Cerebellar cortex (tissue), 1 donor: ENCODE results near the gene TYW1.
"Not testable (repeated sequence)": the region's sequence is repeated elsewhere in the genome, so short reads cannot be mapped to it uniquely, and the experiment has no call there.

Experiments
- DNase-seq: peaks from one replicate; pipeline ENCODE4 v3.0.0-alpha.2; 2015; ENCODE audit warnings: low spot score

Gene TYW1

DNA sequence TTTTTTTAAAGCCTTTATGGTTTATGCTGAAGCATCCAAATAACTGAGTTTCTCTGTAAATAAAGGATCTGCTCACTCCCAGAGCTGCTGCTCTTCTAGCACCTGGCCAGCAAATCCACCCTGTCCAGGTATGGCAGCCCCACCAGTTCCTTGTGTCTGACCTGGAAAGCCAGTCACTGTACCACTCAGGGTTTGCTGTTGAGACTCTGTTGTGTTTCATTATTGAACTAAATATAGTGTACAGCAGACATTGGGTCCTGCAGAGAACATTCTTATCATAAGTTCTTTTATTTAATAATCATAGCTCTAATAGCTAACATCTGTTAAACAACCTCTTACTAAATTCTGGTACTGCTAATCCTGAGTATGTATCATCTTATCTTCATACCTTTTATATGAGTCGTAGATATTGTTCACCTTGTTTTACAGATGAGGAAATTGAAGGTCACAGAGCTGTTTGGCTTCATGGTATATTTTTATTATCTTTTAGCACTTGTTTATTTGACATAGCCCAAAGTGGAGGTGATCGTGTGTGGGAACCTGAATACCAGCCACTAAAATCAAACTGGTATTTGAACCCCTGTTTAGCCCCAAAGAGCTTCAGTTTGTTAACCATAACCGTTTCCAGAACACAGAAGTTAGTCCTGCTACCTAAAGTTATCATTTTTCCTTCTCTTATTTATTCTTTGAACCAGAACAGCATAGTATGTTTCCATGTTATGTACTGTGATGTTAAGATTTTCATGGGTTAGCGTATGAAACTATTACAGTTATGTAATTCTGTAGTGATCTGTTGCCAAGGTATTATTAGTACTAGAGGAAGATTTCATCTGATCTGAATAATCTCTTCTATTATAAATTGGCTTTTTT is 139.2 kb downstream of the TYW1 start:
- not testable (repeated sequence) for DNase-seq

DNA sequence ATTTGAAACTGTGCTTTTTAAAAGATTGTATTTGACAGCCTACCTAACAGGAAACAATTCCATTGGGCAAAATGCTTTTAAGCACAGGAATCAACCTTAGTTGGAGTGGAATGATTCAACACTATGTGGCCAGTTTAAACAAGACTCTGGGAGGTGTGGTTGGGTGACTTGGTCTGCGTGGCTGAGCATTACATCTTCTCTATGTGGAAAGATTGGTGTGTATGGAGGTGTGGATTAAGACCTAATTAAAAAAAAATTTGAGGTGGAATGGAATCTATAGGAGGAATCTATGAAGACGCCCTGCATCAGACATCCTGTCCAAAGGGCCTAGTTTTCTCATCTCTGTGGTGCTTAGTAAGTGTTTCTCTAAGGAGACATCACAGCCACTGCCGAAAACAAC is 140.9 kb downstream of the TYW1 start:
- not testable (repeated sequence) for DNase-seq

DNA sequence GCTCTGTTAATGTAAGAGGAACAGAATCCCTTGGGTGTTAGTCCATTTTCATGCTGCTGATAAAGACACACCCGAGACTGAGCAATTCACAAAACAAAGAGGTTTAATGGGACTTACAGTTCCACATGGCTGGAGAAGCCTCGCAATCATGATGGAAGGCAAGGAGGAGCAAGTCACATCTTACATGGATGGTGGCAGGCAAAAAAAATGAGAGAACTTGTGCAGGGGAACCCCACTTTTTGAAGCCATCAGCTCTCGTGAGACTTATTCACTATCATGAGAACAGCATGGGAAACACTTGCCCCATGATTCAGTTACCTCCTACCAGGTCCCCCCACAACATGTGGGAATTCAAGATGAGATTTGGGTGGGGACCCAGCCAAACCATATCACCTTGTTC is 143.2 kb downstream of the TYW1 start:
- not testable (repeated sequence) for DNase-seq

DNA sequence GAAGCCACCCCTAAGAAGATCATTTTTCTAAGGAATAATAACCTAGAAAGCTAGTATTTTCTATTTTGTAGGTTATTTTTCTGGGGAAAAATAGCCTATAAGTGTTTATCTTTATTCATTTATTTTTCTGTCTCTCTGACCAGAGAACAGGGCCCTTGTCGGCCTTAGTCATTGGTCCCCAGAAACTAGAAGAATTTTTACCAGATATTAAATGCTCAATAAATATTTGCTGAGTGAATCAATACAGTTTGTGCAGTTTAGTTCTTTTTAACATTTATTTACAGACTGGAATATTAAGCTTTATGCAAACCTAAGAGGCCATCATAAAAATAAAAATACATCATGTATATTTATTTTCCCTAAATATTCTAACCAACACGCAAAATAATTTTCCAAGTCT is 144.4 kb downstream of the TYW1 start:
- DNase-seq, result not testable (repeated sequence)

DNA sequence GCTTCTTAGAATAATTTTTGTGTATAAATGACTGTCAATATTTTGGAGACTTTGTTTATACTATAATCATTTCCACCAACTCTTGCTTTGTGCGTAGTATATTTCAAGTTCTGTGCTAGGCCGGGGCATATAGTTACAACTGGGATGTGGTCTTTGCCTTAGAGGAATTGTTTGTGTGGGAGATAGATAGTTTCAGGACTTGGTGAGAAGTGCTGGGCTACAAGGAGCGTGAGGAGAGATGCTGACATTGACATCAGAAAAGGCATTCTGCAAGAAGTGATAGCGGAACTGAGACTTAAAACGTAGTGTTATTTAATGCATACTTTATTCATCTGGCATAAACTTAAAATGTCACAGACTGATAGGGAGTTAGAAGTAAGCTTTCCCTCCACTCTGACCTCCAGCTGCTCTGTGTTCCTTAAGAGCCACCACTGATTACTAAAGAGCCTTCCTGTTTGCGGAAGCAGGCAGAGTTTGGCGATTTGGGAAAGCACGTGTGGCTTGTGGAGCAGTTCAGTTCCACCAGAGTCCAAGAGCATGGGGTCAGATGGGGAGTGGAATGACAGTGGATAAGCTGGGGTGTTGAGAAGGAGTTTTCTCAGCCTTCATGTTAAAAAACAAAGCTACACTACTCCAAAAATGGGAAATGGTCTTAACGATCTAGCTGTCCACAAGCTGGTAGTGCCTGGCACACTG is 146.6 kb downstream of the TYW1 start:
- DNase-seq, result not testable (repeated sequence)

DNA sequence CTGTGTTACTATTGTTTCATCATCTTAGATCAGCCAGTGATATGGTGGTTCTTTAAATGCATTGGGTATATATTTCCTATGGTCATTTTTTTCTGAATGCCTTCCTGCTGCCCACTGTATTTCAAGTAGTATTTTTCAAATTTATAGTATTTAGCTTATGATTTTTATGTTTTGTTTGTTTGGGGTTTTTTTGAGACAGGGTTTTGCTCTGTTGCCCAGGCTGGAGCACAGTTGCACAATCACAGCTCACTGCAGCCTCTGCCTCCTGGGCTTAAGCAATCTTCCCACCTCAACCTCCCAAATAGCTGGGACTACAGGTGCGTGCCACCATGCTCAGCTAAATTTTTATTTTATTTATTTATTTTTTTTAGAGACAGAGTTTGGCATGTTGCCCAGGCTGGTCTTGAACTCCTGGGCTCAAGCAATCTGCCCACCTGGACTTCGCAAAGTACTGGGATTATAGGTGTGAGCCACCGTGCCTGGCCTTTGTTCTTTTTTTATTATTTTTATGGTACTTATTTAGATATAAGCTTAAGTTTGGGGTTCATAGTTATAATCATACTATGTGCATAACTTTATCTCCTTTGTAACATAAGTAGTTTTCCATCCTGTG is 149.1 kb downstream of the TYW1 start:
- DNase-seq, result not testable (repeated sequence)

DNA sequence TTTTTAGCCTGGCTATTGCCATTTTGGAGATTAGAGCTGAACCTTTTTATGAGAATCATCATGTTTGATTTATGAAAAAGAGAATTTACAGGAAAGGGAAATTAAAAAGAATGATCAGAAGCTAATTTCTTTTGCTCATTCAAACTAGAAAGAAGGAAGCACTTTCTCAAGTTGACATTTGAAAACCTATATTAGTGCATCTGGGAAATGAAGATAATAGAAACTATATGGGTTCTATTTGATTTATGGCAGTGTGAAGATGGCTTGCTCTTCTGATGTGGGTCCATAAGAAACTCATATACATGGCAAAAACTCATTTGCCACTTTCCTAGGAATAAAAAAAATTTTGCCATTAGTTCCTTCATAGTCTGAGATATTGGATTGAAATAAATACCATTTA is 152.5 kb downstream of the TYW1 start:
- DNase-seq, result not testable (repeated sequence)

DNA sequence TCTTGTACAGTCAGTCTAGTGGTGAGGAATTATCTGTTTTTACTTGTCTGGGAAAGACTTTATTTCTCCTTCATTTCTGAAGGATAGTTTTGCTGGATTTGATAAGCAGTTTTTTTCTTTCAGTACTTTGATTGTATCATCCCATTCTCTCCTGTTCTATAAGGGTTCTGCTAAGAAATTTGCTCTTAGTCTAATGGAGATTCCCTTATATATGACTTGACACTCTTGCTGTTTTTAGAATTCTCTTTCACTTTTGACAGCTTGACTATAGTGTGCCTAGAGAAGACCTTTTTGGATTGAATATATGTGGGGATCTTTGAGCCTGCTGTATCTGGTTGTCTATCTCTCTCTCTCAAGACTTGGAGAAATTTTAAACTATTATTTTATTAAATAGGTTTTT is 157.7 kb downstream of the TYW1 start:
- not testable (repeated sequence) for DNase-seq

DNA sequence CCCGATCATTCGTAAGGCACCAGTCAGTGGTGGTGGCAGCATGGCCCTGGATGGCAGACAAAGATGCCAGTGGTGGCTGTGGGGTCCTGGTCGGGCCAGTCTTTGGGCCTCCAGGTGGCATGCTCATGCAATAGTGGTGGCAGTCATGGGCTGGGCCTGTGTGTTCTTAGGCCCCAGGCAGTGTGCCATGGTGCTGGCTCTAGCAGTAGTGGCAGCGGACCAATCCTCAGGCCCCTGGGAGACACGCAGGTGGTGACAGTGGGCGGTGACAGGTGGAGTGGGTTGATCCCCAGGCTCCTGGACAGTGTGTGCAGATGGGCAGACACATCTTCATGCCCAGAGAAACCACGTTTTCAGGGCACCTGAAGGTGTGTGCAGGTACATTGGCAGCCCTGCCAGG is 159.4 kb downstream of the TYW1 start:
- DNase-seq, result not testable (repeated sequence)

DNA sequence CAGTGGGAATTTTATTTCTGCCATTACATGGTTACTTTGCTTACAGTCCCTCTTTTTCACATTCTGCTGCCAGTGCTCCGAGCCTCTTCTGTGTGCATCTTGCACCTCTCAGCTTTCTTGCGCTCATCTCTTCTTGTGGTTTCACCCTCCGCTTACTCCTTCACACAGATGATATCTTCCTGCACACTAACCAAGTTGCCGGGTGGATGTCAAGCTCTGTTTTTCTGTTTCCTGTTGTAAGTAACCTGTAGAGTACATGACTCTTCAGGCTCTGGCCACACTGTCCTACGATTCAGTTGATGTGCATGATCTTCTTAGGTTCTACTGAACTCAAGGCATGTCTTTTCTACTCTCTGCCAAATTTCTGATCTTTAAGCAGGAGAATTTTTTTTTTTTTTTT is 166.7 kb downstream of the TYW1 start:
- not testable (repeated sequence) for DNase-seq

DNA sequence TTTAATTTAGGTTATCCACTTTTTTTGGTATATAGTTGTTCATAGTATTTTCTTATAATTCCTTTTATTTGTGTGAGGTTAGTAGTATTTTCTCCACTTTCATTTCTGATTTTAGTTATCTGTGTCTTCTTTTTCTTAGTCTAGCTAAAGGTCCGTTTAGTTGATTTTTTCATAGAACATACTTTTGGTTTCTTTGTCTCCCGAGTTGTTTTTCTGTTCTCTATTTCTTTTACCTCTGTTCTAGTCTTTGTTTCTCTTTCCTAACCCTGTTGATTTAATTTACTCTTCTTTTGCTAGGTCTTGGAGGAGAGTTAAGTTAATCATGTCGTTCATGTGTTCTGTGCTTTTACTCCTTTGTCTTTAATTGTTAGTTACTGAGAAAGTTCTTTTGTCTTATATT is 174.5 kb downstream of the TYW1 start:
- not testable (repeated sequence) for DNase-seq

DNA sequence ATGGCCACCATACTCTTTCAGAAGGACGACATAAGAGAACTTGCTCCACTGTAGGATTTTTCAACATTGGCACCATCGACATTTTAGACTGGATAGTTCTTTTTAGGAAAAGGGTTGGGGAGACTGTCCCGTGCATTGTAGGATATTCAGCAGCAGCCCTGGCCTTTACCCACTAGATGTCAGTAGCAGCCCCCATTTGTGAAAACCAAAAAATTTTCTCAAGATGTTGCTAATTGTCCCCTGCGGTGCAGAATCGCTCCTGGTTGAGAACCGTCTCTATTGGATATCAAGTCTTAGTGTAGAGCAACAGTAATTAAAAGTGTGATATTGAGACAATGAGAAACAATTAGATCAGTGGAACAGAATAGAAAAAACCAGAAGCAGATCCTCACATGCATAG is 180.1 kb downstream of the TYW1 start:
- not testable (repeated sequence) for DNase-seq

DNA sequence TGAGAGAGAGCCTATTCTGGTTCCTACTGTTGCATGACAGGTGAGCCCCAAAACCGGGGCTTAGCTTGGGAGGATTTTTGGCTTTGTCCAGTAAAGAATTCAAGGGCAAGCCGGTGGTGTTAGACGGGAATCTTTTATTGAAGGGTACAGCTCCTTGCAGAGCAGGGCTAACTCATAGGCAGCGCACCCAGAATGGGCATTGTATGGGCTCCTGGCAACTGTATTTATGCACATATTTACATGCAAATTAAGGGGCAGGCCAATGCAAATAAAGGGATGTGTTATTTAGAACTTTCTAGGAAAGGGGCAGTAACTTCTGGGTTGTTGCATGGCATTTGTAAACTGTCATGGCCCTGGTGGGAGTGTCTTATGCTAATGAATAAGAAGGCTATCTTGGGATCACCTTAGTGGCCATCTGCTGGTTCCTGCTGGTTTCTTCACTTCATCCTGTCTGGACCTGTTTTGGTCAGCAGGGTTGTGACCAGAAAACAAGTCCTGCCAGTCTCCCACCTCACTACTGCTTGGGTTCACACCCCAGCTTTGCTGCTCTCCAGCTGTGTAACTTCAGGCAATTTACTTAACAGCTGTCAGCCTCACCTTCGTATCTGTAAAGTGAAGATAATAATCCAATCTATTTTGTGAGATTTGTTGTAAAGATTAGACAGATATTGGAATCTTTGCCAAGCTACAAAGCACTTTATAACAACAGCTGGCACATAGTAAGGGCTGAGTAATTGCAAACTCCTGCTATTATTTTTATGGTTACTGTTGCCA is 182.5 kb downstream of the TYW1 start:
- not testable (repeated sequence) for DNase-seq

DNA sequence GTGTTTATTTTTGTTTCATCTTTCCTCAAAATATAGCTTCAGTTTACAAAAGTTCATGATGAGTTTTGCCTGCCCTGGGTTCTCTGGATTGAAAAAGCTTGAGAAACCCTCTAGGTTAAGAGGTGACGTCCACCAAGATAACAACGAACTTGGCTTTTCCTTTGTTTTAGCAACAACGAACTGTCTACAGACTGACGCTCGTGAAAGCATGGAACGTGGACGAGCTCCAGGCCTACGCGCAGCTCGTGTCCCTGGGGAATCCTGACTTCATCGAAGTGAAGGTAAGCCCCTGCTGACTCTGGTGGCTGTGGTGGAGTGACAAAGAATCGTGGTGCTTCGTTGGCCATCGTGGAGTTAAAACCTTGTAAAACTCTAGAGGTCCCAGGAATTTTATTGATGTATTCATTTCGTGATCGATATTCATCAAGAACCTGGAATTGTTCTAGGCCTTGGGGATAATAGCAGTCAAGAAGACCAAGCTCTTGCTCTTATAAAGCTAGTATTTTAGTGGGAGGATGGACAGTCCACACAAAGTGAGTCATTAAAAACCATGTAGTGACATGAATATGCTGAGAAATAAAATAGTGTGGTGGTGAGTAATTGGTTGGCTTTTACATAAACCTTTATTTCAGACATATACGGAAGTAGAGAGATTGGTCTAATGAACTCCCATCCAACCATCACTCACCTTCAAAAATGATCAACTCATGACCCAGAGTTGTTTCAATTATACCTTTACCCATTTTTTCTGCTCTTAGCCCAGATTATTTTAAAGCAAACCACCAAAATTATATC is 186.5 kb downstream of the TYW1 start:
- not testable (repeated sequence) for DNase-seq

DNA sequence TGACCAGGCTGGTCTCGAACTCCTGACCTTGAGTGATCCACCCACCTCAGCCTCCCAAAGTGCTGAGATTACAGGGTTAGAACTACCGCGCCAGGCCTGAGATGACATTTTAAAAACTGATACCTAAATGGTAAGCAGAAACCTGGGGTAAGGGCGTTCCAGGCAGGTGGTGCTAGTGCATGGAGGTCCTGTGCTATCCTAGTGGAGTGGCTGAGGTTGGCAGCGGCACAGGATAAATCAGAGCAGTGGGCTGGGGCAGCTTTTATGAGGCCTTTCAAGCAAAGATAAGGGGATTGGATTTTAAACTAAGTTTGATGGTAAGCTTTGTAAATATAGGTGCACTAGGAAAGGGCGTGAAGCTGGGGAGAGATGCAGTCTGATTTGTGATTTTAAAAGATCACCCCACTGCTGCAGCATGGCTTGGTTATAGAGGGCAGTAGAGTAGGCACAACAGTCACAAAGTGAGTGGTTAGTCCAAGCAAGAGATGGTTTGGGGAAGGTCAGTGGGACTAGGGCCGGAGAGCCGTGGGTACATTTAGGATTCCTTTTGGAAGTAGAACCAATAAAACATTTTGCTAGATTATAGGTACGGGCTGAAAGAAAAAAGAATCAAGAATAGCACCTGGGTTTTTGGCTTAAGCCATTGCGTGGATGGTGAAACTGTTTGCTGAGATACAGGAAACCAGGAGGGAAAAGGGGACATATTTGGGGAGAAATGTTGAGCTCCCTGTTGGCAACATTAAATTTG is 188.5 kb downstream of the TYW1 start:
- not testable (repeated sequence) for DNase-seq

DNA sequence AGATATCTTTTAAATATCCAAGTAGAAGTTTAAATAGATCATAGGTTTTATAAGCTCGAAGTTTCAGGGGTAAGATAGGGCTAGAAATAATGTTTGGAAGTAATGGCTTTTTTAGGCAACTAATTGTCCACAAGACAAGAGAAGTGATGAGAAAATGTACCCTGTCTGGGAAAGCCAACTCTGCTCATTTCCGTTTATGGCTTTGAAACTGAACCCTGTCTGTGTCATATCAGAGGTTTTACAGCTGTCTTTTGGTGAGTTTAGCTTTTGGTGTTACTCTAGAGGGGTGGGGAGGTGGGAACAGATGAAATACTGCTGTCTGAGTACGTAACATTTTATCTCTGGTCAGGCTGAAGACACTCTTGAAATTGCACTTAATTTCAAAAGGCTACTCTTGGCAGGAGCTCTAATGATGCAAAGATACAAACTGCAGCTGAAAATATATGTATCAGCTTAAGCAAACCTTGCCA is 189.1 kb downstream of the TYW1 start:
- DNase-seq, result not testable (repeated sequence)

DNA sequence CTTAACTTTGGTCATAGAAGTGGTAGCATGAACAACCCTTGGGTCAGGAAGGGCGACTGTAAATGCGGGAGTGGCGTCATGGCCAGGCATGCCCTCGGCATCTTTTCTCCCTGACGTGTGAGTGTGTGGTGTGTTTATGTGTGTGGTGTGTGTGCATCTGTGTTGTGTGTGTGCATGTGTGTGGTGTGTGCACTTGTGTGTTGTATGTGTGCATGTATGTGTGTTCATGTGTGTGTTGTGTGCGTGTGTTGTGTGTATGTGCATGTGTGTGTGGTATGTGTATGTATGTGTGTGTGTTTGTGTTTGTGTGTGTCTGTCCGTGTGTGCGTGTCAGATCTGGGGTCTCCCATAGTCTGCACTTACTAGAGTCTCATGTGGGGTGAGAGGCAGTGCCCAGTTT is 192.5 kb downstream of the TYW1 start:
- DNase-seq, result not testable (repeated sequence)

DNA sequence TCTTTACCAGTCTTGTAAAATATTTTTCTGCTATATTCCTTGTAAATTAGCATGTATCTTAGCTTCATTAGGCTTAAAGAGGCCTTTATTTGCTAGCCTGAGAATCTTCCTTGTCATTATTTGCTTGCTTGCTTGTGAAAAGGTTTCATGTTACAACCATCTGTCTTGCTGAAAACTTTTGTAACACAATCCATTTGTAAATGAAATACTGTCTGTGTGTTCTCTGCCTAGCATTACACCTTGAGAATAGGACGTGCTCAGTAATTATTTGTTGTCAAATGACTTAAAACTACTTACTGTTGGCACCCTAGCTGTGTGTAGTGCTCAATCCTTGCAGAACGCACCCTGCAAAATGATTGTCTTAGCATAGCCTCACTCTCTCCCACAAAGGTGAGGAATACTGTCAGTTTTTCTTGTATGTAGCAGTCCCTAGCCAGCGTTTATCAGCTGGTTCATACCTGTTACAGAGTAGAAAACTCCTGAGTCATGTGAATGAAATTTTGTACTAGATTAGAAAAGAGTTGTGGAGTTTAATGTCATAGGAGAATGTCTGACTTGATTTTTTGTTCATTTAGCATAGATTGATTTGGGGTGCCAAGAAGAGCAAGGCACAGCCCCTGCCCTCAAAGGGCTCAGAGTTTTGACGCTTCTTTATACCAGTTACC is 193.3 kb downstream of the TYW1 start:
- not testable (repeated sequence) for DNase-seq

DNA sequence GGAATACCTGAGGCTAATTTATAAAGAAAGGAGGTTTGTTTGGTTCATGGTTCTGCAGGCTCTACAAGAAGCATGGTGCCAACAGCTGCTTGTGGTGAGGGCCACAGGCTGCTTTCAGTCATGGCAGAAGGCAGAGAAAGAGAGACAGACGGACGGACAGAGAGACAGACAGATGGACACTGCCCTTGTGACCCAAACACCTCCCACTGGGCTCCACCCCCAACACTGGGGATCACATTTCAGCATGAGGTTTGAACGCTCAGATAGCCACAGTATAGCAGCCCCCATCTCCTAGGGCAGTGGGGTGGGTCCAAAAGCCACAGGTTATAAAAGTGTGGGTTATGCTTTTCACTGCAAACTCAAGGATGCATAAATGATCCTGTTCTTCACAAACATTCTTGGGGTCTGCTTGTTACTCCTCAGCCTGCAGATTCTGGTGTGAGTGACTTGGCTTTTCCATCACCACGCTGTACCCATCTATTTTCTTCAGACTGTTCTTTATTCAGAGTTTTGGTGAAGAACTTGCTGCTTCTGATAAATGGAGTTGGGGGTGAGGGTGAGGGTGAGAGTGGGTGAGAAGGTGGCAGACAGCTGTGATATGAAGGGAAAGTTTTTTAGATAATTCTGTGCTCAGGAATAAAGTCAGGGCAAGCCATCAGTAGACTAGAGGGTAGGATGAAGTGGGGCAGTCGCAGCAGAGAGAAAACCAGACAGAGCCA is 194.5 kb downstream of the TYW1 start:
- not testable (repeated sequence) for DNase-seq
